ENCODE results near the gene SETD1A.

DNA sequence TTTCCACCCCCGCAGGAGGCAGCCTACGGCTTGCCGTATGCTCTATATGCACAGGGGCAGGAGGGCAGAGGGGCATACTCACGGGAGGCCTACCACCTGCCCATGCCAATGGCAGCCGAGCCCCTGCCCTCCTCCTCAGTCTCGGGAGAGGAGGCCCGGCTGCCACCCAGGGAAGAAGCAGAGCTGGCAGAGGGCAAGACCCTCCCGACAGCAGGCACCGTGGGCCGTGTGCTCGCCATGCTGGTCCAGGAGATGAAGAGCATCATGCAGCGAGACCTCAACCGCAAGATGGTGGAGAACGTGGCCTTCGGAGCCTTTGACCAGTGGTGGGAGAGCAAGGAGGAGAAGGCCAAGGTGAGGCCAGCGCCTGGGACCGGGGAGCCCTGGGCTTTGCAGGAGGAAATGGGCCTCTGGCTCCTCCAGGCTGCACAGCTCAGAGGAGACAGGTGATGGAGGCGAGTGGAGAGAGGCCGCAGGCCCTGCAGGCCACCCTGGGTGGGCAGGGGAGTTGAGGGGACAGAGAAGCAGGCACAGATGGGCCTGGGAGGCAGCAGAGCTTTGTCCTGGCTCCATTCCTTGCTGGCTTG lies 8.6 kb downstream of the SETD1A start:
- TF ChIP-seq POLR2AphosphoS5 (IDR thresholded peaks at IDR 0.05) (no peak), POLR2A (IDR thresholded peaks at IDR 0.05) (no peak)
- TF ChIP-seq, protein P1, sequence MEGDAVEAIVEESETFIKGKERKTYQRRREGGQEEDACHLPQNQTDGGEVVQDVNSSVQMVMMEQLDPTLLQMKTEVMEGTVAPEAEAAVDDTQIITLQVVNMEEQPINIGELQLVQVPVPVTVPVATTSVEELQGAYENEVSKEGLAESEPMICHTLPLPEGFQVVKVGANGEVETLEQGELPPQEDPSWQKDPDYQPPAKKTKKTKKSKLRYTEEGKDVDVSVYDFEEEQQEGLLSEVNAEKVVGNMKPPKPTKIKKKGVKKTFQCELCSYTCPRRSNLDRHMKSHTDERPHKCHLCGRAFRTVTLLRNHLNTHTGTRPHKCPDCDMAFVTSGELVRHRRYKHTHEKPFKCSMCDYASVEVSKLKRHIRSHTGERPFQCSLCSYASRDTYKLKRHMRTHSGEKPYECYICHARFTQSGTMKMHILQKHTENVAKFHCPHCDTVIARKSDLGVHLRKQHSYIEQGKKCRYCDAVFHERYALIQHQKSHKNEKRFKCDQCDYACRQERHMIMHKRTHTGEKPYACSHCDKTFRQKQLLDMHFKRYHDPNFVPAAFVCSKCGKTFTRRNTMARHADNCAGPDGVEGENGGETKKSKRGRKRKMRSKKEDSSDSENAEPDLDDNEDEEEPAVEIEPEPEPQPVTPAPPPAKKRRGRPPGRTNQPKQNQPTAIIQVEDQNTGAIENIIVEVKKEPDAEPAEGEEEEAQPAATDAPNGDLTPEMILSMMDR (IDR thresholded peaks at IDR 0.05), result no peak
